ENCODE measurements around the gene RSPO4.

Gene RSPO4

GRCh38 chr20:944774-945410 lies 57.2 kb downstream of the RSPO4 start:
- no peak for DNase-seq

GRCh38 chr20:944148-944547 lies 58.0 kb downstream of the RSPO4 start:
- no peak for DNase-seq

GRCh38 chr20:942611-943010 lies 59.5 kb downstream of the RSPO4 start:
- DNase-seq = no peak

- DNase-seq = no peak
These were observed 61.2 kb downstream of the RSPO4 start for GRCh38 chr20:940926-941325.

GRCh38 chr20:939606-940005 lies 62.5 kb downstream of the RSPO4 start:
- no peak for DNase-seq

- no peak for DNase-seq
These were observed 67.8 kb downstream of the RSPO4 start for GRCh38 chr20:934186-934840.

- DNase-seq = no peak
These were observed 69.1 kb downstream of the RSPO4 start for GRCh38 chr20:933029-933428.

GRCh38 chr20:931401-931800 lies 70.7 kb downstream of the RSPO4 start:
- DNase-seq = no peak

GRCh38 chr20:926670-927069 lies 75.4 kb downstream of the RSPO4 start:
- no peak for DNase-seq

GRCh38 chr20:925516-925915 lies 76.6 kb downstream of the RSPO4 start:
- DNase-seq = no peak

- DNase-seq = no peak
These were observed 77.5 kb downstream of the RSPO4 start for GRCh38 chr20:924639-925038.

GRCh38 chr20:922781-923180 lies 79.3 kb downstream of the RSPO4 start:
- no peak for DNase-seq

- DNase-seq = no peak
These were observed 81.0 kb downstream of the RSPO4 start for GRCh38 chr20:921068-921467.

- DNase-seq = no peak
These were observed 81.8 kb downstream of the RSPO4 start for GRCh38 chr20:920311-920710.

GRCh38 chr20:919491-919916 lies 82.6 kb downstream of the RSPO4 start:
- DNase-seq = no peak

GRCh38 chr20:917416-917815 lies 84.7 kb downstream of the RSPO4 start:
- DNase-seq = no peak

GRCh38 chr20:916825-917224 lies 85.3 kb downstream of the RSPO4 start:
- no peak for DNase-seq

- no peak for DNase-seq
These were observed 85.8 kb downstream of the RSPO4 start, which contains the start of gene ANGPT4 for GRCh38 chr20:916125-916799. Gene ANGPT4 (minus strand): TSS chr20:916334. CDS start chr20:916214, 120 bp downstream.

GRCh38 chr20:914727-915498 lies 87.2 kb downstream of the RSPO4 start:
- no peak for DNase-seq

- DNase-seq = no peak
These were observed 88.7 kb downstream of the RSPO4 start for GRCh38 chr20:913306-913849.

GRCh38 chr20:911882-912600 lies 90.1 kb downstream of the RSPO4 start:
- DNase-seq = no peak

All from nucleus accumbens (tissue), 56 donors.